HepG2 (cell line): ENCODE data around the gene MTUS2.

Source experiments
- MAX ChIP-seq: IDR thresholded peaks from 2 replicates; pipeline ENCODE4 v1.6.1; 2012; ENCODE audit warnings: inconsistent platforms
- POGK ChIP-seq: sonication (generic); formaldehyde crosslinking; conservative IDR thresholded peaks from 2 replicates; pipeline ENCODE4 v1.8.0; 2022; ENCODE audit warnings: mild to moderate bottlenecking, moderate library complexity, missing genetic modification reagents
- SIX4 ChIP-seq: sonication (generic); formaldehyde crosslinking; IDR thresholded peaks from 2 replicates; pipeline ENCODE4 v1.4.0; 2020; ENCODE audit warnings: missing genetic modification reagents

GRCh38 chr13:29483623-29484022 is 663.5 kb downstream of the MTUS2 start:
- TF ChIP-seq POGK (no peak), MAX (no peak), SIX4 (CRISPR knock-in tag) (no peak)
